ENCODE data around the gene P2RY10.

Gene P2RY10

GRCh38 chrX:78945186-78945912 lies at the start of gene P2RY10:
Gene P2RY10, plus strand, starts transcription at chrX:78945391. Its CDS starts 15,130 bp downstream, at chrX:78960521.
- no peak within 1 kb of the TSS for H3K4me3 ChIP-seq (ENCODE audit: low read length)
- DNase-seq (ENCODE audit: low read depth): no peak
- TF ChIP-seq CTCF (IDR thresholded peaks at IDR 0.05; ENCODE audit: insufficient read depth, low read depth, low read length, missing control alignments): no peak

DNA sequence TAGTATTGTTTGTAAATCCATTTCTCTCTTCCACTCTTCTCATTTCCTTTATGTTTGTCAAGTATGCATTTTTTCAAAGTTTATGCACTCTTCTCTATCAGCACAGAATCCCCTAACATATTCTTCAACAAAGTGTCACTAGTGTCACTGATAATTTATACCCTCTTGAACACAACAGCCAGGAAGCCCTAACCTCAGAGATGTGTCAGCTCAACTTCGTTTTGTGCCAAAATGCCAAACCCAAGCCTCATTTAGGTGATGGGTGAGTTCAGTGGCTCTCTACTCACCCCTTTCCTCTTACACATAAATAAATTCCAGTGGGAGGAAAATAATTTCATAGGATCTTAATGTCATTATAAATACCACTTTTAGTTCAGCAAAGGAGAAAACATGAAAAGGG lies 22.4 kb upstream of the P2RY10 start:
- no peak for DNase-seq (ENCODE audit: low read depth)
- H3K4me3 ChIP-seq (ENCODE audit: low read length): no peak overlapping the region
- TF ChIP-seq CTCF (IDR thresholded peaks at IDR 0.05; ENCODE audit: insufficient read depth, low read depth, low read length, missing control alignments): no peak

GRCh38 chrX:78923198-78924015 lies 21.8 kb upstream of the P2RY10 start:
- no peak for DNase-seq (ENCODE audit: low read depth)
- no peak for TF ChIP-seq CTCF (IDR thresholded peaks at IDR 0.05; ENCODE audit: insufficient read depth, low read depth, low read length, missing control alignments)
- H3K4me3 ChIP-seq (ENCODE audit: low read length): no peak overlapping the region

- no peak overlapping the region for H3K4me3 ChIP-seq (ENCODE audit: low read length)
- no peak for DNase-seq (ENCODE audit: low read depth)
- no peak for TF ChIP-seq CTCF (IDR thresholded peaks at IDR 0.05; ENCODE audit: insufficient read depth, low read depth, low read length, missing control alignments)
Observed at GRCh38 chrX:78931814-78932213, 13.4 kb upstream of the P2RY10 start.

DNA sequence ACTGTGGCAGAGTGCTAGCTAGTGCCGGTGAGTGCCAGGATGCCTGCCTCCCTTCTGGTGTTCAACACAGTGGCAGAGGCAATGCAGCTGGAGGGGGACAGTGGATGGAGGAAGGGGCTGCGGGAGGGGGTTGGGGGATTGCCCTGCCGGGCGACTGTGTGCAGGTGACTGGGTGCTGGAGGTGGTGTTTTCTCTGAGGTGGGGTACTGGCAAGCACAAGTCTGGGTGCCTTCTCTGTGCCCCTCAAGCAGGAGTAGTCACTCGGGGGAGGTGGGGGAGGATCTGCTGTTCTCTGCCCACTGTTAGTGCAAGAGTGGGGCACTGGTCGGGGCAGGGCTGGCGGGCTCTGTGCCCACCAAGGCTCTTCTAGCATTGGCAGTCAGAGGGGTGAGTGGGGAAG lies 10.3 kb upstream of the P2RY10 start:
- no peak for TF ChIP-seq CTCF (IDR thresholded peaks at IDR 0.05; ENCODE audit: insufficient read depth, low read depth, low read length, missing control alignments)
- no peak for DNase-seq (ENCODE audit: low read depth)
- H3K4me3 ChIP-seq (ENCODE audit: low read length): no peak overlapping the region

- no peak for DNase-seq (ENCODE audit: low read depth)
- no peak for TF ChIP-seq CTCF (IDR thresholded peaks at IDR 0.05; ENCODE audit: insufficient read depth, low read depth, low read length, missing control alignments)
- no peak overlapping the region for H3K4me3 ChIP-seq (ENCODE audit: low read length)
Observed at GRCh38 chrX:78944351-78944750, 840 bp upstream of the P2RY10 start.
